Measurements from ENCODE around the gene PBX3. TPM values are rescaled to one million over a fixed set of nuclear protein-coding genes. Genes with fewer than 3 reads are reported as not detected.

The PBX3 gene
- total and polyA plus RNA-seq, 9 donors = 52.6 to 199 (median 119) TPM

DNA sequence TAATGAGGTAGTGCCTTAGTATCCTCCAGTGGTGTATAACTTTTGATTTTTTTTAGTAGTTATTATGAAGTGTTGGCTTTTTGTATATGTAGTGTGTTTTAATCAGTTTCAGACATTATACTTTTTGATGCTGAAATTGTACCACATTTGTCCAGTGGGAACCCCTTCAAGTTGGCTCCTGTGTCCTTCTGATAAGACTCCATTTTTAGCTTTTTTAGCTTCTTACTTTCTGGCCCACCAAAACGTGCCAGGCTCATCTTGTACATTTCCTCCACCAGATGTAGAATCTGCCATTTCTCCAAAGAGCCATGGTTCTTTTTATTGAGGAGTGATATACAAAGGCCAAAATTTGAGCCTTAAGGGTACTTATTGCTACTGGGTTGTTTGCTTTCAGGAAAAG is 84.4 kb downstream of the PBX3 start:
- intact Hi-C loops (cut with DNase I) = no loop called here
- Histone ChIP-seq H3K4me1 (ENCODE audit: insufficient read depth) (no peaks in the 10 kb centered on the region), H3K27ac (no peak overlapping the region), H3K9me3 (no peaks in the 10 kb centered on the region), H3K4me3 (no peak overlapping the region), H3K27me3 (no peaks in the 10 kb centered on the region), H3K36me3 (no peaks in the 10 kb centered on the region)
- TF ChIP-seq POLR2A (IDR thresholded peaks at IDR 0.05) = no peak
- TF ChIP-seq EP300 (IDR thresholded peaks at IDR 0.05) = no peak
- TF ChIP-seq, protein P1, sequence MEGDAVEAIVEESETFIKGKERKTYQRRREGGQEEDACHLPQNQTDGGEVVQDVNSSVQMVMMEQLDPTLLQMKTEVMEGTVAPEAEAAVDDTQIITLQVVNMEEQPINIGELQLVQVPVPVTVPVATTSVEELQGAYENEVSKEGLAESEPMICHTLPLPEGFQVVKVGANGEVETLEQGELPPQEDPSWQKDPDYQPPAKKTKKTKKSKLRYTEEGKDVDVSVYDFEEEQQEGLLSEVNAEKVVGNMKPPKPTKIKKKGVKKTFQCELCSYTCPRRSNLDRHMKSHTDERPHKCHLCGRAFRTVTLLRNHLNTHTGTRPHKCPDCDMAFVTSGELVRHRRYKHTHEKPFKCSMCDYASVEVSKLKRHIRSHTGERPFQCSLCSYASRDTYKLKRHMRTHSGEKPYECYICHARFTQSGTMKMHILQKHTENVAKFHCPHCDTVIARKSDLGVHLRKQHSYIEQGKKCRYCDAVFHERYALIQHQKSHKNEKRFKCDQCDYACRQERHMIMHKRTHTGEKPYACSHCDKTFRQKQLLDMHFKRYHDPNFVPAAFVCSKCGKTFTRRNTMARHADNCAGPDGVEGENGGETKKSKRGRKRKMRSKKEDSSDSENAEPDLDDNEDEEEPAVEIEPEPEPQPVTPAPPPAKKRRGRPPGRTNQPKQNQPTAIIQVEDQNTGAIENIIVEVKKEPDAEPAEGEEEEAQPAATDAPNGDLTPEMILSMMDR (IDR thresholded peaks at IDR 0.05) = no peak
- no peak for DNase-seq
- 83 to 90% (median 87%) methylated on average over 1 of the region's 1 CpG for WGBS, 3 donors

DNA sequence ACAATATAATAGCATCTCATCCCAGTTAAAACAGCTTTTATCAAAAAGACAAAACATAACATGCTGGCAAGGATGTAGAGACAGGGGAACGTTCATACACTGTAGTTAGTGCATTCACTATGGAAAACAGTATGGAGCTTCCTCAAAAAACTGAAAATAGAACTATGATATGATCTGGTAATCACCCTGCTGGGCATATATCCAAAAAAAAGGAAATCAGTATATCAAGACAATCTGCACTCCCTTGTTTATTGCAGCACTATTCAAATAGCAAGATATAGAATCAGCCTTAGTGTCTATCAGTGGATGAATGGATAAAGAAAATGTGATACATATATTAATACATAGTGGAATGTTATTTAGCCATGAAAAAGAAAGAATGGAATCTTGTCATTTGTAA is 88.5 kb downstream of the PBX3 start:
- TF ChIP-seq, protein P1 (IDR thresholded peaks at IDR 0.05) = no peak
- TF ChIP-seq EP300 (IDR thresholded peaks at IDR 0.05) (no peak), POLR2A (IDR thresholded peaks at IDR 0.05) (no peak)
- Histone ChIP-seq H3K36me3 (no peaks in the 10 kb centered on the region), H3K27ac (no peak overlapping the region), H3K9me3 (no peaks in the 10 kb centered on the region), H3K27me3 (no peaks in the 10 kb centered on the region), H3K4me1 (ENCODE audit: insufficient read depth) (no peaks in the 10 kb centered on the region), H3K4me3 (no peak overlapping the region)
- intact Hi-C loops (cut with DNase I) = no loop called here
- 45 to 57% (median 49%) methylated on average over 1 of the region's 1 CpG for WGBS, 3 donors
- no peak for DNase-seq

DNA sequence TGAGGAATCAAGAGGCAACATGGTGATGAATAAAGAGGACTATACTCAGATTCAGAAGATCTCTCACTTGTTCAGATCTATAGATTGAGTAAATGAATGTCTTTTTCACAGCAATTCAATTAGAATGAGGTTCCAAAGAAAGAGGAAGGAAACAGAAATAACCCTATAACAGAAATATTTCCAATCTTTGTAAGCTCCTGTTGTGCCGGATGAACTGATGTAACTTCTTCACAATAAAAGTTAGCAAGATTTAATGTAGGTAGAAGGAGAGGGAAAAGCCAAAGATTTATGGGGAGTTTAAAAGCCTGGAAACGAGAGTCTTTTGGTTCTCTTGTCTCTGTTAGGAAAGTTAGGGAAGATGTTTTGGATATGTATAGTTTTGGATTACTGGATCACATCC is 92.1 kb downstream of the PBX3 start:
- H3K4me3 ChIP-seq = no peak overlapping the region
- H3K27ac ChIP-seq = no peak overlapping the region
- no peak for DNase-seq
- 52 to 72% (median 58%) methylated on average over 2 of the region's 2 CpGs for WGBS, 3 donors
- TF ChIP-seq, protein P1 (IDR thresholded peaks at IDR 0.05) = no peak
- TF ChIP-seq POLR2A (IDR thresholded peaks at IDR 0.05) (no peak), EP300 (IDR thresholded peaks at IDR 0.05) (no peak)
- H3K9me3 ChIP-seq = no peaks in the 10 kb centered on the region
- no peaks in the 10 kb centered on the region for H3K27me3 ChIP-seq
- intact Hi-C loops (cut with DNase I) = no loop called here
- no peaks in the 10 kb centered on the region for H3K36me3 ChIP-seq
- H3K4me1 ChIP-seq (ENCODE audit: insufficient read depth) = peaks cover 5% of the 10 kb centered on the region

- H3K4me1 ChIP-seq (ENCODE audit: insufficient read depth) = peaks cover 5% of the 10 kb centered on the region
- H3K36me3 ChIP-seq = no peaks in the 10 kb centered on the region
- no peaks in the 10 kb centered on the region for H3K27me3 ChIP-seq
- H3K27ac ChIP-seq = peak overlapping the region in 1 of 2 donors; percentile 23
- H3K9me3 ChIP-seq = no peaks in the 10 kb centered on the region
- H3K4me3 ChIP-seq = no peak overlapping the region
- DNase-seq = no peak
- WGBS, 3 donors = 81 to 95% (median 92%) methylated on average over 1 of the region's 1 CpG
- intact Hi-C loops (cut with DNase I) = no loop called here
- TF ChIP-seq POLR2A (IDR thresholded peaks at IDR 0.05) (no peak), EP300 (IDR thresholded peaks at IDR 0.05) (no peak)
- TF ChIP-seq, protein P1 (IDR thresholded peaks at IDR 0.05) = no peak
Observed at GRCh38 chr9:125841444-125841843, 94.3 kb downstream of the PBX3 start.

Data from ovary (tissue), 9 donors.